ENCODE results near the gene ZFP64. TPM values are rescaled to one million over a fixed set of nuclear protein-coding genes. Genes with fewer than 3 reads are reported as not detected.

Gene ZFP64
- total RNA-seq, 1 experiment from 2014 or later = 25.6 TPM

GRCh38 chr20:52152921-52153320 lies 38.7 kb downstream of the ZFP64 start:
- CTCF ChIA-PET = interaction anchor here (1.0 kb wide), 1 partner anchor 24 kb away, joined by 3 read pairs; no protein-coding TSS in a partner anchor
- intact Hi-C loops (cut with micrococcal nuclease; ENCODE audit: unreplicated experiment) = no loop called here
- H3K9me3 ChIP-seq = no peaks in the 10 kb centered on the region
- H3K4me1 ChIP-seq = no peaks in the 10 kb centered on the region
- no peak for DNase-seq
- Mint-ChIP-seq H3K27me3 (ENCODE audit: insufficient read depth, unreplicated experiment) (no peaks in the 10 kb centered on the region), H3K9me3 (ENCODE audit: unreplicated experiment) (peaks cover 3% of the 10 kb centered on the region), H3K27ac (ENCODE audit: unreplicated experiment) (no peak overlapping the region), H3K4me3 (ENCODE audit: unreplicated experiment) (no peak overlapping the region), H3K36me3 (ENCODE audit: insufficient read depth, unreplicated experiment) (peaks cover 25% of the 10 kb centered on the region), H3K4me1 (ENCODE audit: low read depth, unreplicated experiment) (no peaks in the 10 kb centered on the region)
- H3K27me3 ChIP-seq (replicated peaks; ENCODE audit: control insufficient read depth, insufficient read depth, low read length) = no peaks in the 10 kb centered on the region
- POLR2A ChIA-PET = no interaction called here
- TF ChIP-seq CTCF (IDR thresholded peaks at IDR 0.05; ENCODE audit: insufficient read depth in 1 of 2, low read depth in 1 of 2, low read length in 1 of 2, severe bottlenecking in 1 of 2, unreplicated experiment in 1 of 2) = no peak
- BruUV-seq (replicated peaks) = no TSS peak
- H3K4me3 ChIP-seq (ENCODE audit: low read depth, low read length) = no peak overlapping the region
- H3K36me3 ChIP-seq (ENCODE audit: control insufficient read depth, insufficient read depth, low read length) = peaks cover 4% of the 10 kb centered on the region; the same call in 1 of the 2 replicates

GRCh38 chr20:52152416-52152815 lies 39.2 kb downstream of the ZFP64 start:
- no peak overlapping the region for H3K27ac Mint-ChIP-seq (ENCODE audit: unreplicated experiment)
- CTCF ChIA-PET = interaction anchor here (0.6 kb wide), 1 partner anchor 24 kb away, joined by 4 read pairs; no protein-coding TSS in a partner anchor
- H3K9me3 Mint-ChIP-seq (ENCODE audit: unreplicated experiment) = no peaks in the 10 kb centered on the region
- Histone ChIP-seq H3K4me3 (ENCODE audit: low read depth, low read length) (no peak overlapping the region), H3K9me3 (no peaks in the 10 kb centered on the region), H3K4me1 (no peaks in the 10 kb centered on the region), H3K36me3 (ENCODE audit: control insufficient read depth, insufficient read depth, low read length) (peaks cover 4% of the 10 kb centered on the region; the same call in 1 of the 2 replicates), H3K27me3 (replicated peaks; ENCODE audit: control insufficient read depth, insufficient read depth, low read length) (no peaks in the 10 kb centered on the region)
- H3K36me3 Mint-ChIP-seq (ENCODE audit: insufficient read depth, unreplicated experiment) = peaks cover 23% of the 10 kb centered on the region
- no TSS peak for BruUV-seq (replicated peaks)
- H3K4me3 Mint-ChIP-seq (ENCODE audit: unreplicated experiment) = no peak overlapping the region
- no peaks in the 10 kb centered on the region for H3K4me1 Mint-ChIP-seq (ENCODE audit: low read depth, unreplicated experiment)
- no peak for TF ChIP-seq CTCF (IDR thresholded peaks at IDR 0.05; ENCODE audit: insufficient read depth in 1 of 2, low read depth in 1 of 2, low read length in 1 of 2, severe bottlenecking in 1 of 2, unreplicated experiment in 1 of 2)
- no peaks in the 10 kb centered on the region for H3K27me3 Mint-ChIP-seq (ENCODE audit: insufficient read depth, unreplicated experiment)
- POLR2A ChIA-PET = no interaction called here
- no peak for DNase-seq
- intact Hi-C loops (cut with micrococcal nuclease; ENCODE audit: unreplicated experiment) = no loop called here

- POLR2A ChIA-PET = no interaction called here
- H3K9me3 ChIP-seq = no peaks in the 10 kb centered on the region
Measured at GRCh38 chr20:52150440-52151258, 40.9 kb downstream of the ZFP64 start.

More at GRCh38 chr20:52150440-52151258, 40.9 kb downstream of the ZFP64 start:
- H3K4me3 ChIP-seq (ENCODE audit: low read depth, low read length) = no peak overlapping the region
- CTCF ChIA-PET = interaction anchor here (0.5 to 2.5 kb wide), 8 partner anchors 8 to 41 kb away, joined by 3 to 60 read pairs (median 4); partner anchors contain the start of gene ZFP64
- TF ChIP-seq CTCF (IDR thresholded peaks at IDR 0.05; ENCODE audit: insufficient read depth in 1 of 2, low read depth in 1 of 2, low read length in 1 of 2, severe bottlenecking in 1 of 2, unreplicated experiment in 1 of 2) = peak; percentile 96 to 97
- H3K4me1 ChIP-seq = no peaks in the 10 kb centered on the region
- H3K27me3 ChIP-seq (replicated peaks; ENCODE audit: control insufficient read depth, insufficient read depth, low read length) = no peaks in the 10 kb centered on the region
- 0 out of 2 replicates have a peak, but pooled peaks cover 3% of the 10 kb centered on the region for H3K36me3 ChIP-seq (ENCODE audit: control insufficient read depth, insufficient read depth, low read length)
- H3K9me3 Mint-ChIP-seq (ENCODE audit: unreplicated experiment) = no peaks in the 10 kb centered on the region
- intact Hi-C loops (cut with micrococcal nuclease; ENCODE audit: unreplicated experiment) = loop anchor here (1.0 kb wide), 1 partner anchor 22 kb away; no protein-coding TSS in a partner anchor
- BruUV-seq (replicated peaks) = no TSS peak
- H3K36me3 Mint-ChIP-seq (ENCODE audit: insufficient read depth, unreplicated experiment) = peaks cover 15% of the 10 kb centered on the region
- no peaks in the 10 kb centered on the region for H3K27me3 Mint-ChIP-seq (ENCODE audit: insufficient read depth, unreplicated experiment)
- H3K4me1 Mint-ChIP-seq (ENCODE audit: low read depth, unreplicated experiment) = no peaks in the 10 kb centered on the region
- H3K4me3 Mint-ChIP-seq (ENCODE audit: unreplicated experiment) = no peak overlapping the region
- H3K27ac Mint-ChIP-seq (ENCODE audit: unreplicated experiment) = no peak overlapping the region
- DNase-seq = peak in 1 of 2 experiments; percentile 75

All from Caco-2 (cell line).